Right lobe of liver (tissue), 6 donors: ENCODE data around the gene ITPR1. TPM values are rescaled to one million over a fixed set of nuclear protein-coding genes. Genes with fewer than 3 reads are reported as not detected.

Source experiments
- ATAC-seq, 4 donors: fragments of 200-7000 bp; cut with Tn5 transposase; one replicate each; pipeline ENCODE4 v1.9.1; 2020; ENCODE audit warnings: mild to moderate bottlenecking in 4 of 4, moderate library complexity in 4 of 4
- DNase-seq, 3 donors: peaks; one replicate each; pipeline ENCODE4 v3.0.0-alpha.2; 2020
- H3K27ac ChIP-seq, 3 donors: fragments of 200-600 bp; one replicate each; pipeline ENCODE4 v1.8.0; 2022
- H3K27me3 ChIP-seq, 2 donors: fragments of 200-600 bp; one replicate each; pipeline ENCODE4 v1.8.0; 2022
- H3K36me3 ChIP-seq, 4 donors: fragments of 200-600 bp; sonication (generic) in 1 of 4; one replicate each; pipeline versions ENCODE4 v1.5.1 to v1.8.0; 2017 to 2022; ENCODE audit warnings: control low read depth in 1 of 4
- H3K4me1 ChIP-seq, 4 donors: fragments of 200-600 bp; sonication (generic) in 1 of 4; one replicate each; pipeline versions ENCODE4 v1.5.1 to v1.8.0; 2017 to 2022; ENCODE audit warnings: control low read depth in 1 of 4
- H3K4me3 ChIP-seq, 3 donors: fragments of 200-600 bp; one replicate each; pipeline ENCODE4 v1.8.0; 2022
- H3K9me3 ChIP-seq, 4 donors: fragments of 200-600 bp; sonication (generic) in 1 of 4; one replicate each; pipeline versions ENCODE4 v1.5.1 to v1.8.0; 2017 to 2022; ENCODE audit warnings: control low read depth in 1 of 4
- CTCF ChIP-seq, 4 donors: fragments of 200-600 bp in 3 of 4; fragments of 450-650 bp in 1 of 4; IDR thresholded peaks; one replicate each; pipeline versions ENCODE4 v1.5.1 to v1.8.0; 2016 to 2022; ENCODE audit warnings: antibody characterized with exemption in 4 of 4, mild to moderate bottlenecking in 2 of 4
- POLR2A ChIP-seq: fragments of 450-650 bp; IDR thresholded peaks from one replicate; pipeline ENCODE4 v1.6.1; 2017; ENCODE audit warnings: antibody characterized with exemption, mild to moderate bottlenecking
- WGBS: methylation state at CpG from one replicate; pipeline ENCODE4 v1.1.6; 2018; ENCODE audit warnings: low coverage, low lambda C conversion rate; ENCODE audit not compliant: insufficient coverage; ENCODE audit errors: missing lambda C conversion rate; 5-methylcytosine and 5-hydroxymethylcytosine counted together
- intact Hi-C, 2 donors: fragments of 100-400 bp; cut with DNase I; formaldehyde crosslinking; loops; one replicate each; pipeline versions ENCODE4 v1.11.2 to v1.14.1; 2022
- total RNA-seq, 6 experiments: library from RNA; depleted of rRNA in 2 of 6; stranded (reverse); fragments of >200 nt in 2 of 6; fragmentation: NEBNext Ultra II Directional in 3 of 6; extraction: Animal tissue kit (Norgen Biotek cat#: 25700) in 3 of 6; gene quantifications; one replicate each; pipeline versions ENCODE4 v1.1.0 to v1.2.4, GENCODE V29; 2016 to 2023
- donor health status: DM: no; HTN: yes; CAD: no.
- donor health status: DM: no; HTN: no; CAD: no.
- donor health status: DM: no; HTN: no; CAD: no.
- donor health status: DM: no; HTN: yes; CAD: no.
- donor health status: DM: no; HTN: yes; CAD: no.

The ITPR1 gene
- total RNA-seq, 6 experiments from 2014 or later = 6.5 to 16.2 (median 11.5) TPM

GRCh38 chr3:4776399-4776979 lies 283.3 kb downstream of the ITPR1 start:
- H3K9me3 ChIP-seq = no peaks in the 10 kb centered on the region
- intact Hi-C loops = no loop called here
- no peak overlapping the region for H3K4me3 ChIP-seq
- TF ChIP-seq POLR2A = no peak
- no peak for TF ChIP-seq CTCF (IDR thresholded peaks at IDR 0.05)
- no peaks in the 10 kb centered on the region for H3K36me3 ChIP-seq
- 86% methylated on average over 4 of the region's 4 CpGs for WGBS
- H3K4me1 ChIP-seq = peaks cover 0 to 12% (median 2%) of the 10 kb centered on the region in 4 donors
- DNase-seq (no peak), ATAC-seq (no peak)
- H3K27me3 ChIP-seq = no peaks in the 10 kb centered on the region
- H3K27ac ChIP-seq = no peak overlapping the region

GRCh38 chr3:4776980-4777581 lies 283.9 kb downstream of the ITPR1 start:
- no peaks in the 10 kb centered on the region for H3K36me3 ChIP-seq
- intact Hi-C loops = no loop called here
- DNase-seq (no peak), ATAC-seq (peak in 3 of 4 donors; percentile 53 to 55 (median 53))
- 27% methylated on average over 5 of the region's 5 CpGs for WGBS
- peaks cover 0 to 12% (median 2%) of the 10 kb centered on the region in 4 donors for H3K4me1 ChIP-seq
- H3K9me3 ChIP-seq = no peaks in the 10 kb centered on the region
- H3K27ac ChIP-seq = no peak overlapping the region
- TF ChIP-seq POLR2A (no peak), CTCF (IDR thresholded peaks at IDR 0.05) (no peak)
- H3K27me3 ChIP-seq = no peaks in the 10 kb centered on the region
- no peak overlapping the region for H3K4me3 ChIP-seq

- WGBS = 100% methylated on average over 2 of the region's 2 CpGs
These were observed 285.0 kb downstream of the ITPR1 start for GRCh38 chr3:4778119-4778518.

GRCh38 chr3:4778740-4779139 lies 285.6 kb downstream of the ITPR1 start:
- Histone ChIP-seq H3K36me3 (no peaks in the 10 kb centered on the region), H3K4me1 (peaks cover 0 to 12% (median 2%) of the 10 kb centered on the region in 4 donors), H3K9me3 (no peaks in the 10 kb centered on the region), H3K27ac (no peak overlapping the region), H3K4me3 (no peak overlapping the region), H3K27me3 (no peaks in the 10 kb centered on the region)
- no peak for ATAC-seq
- DNase-seq = no peak
- intact Hi-C loops = no loop called here
- WGBS = 100% methylated on average over 1 of the region's 1 CpG
- no peak for TF ChIP-seq POLR2A
- no peak for TF ChIP-seq CTCF (IDR thresholded peaks at IDR 0.05)

More at GRCh38 chr3:4778119-4778518, 285.0 kb downstream of the ITPR1 start:
- ATAC-seq (no peak), DNase-seq (no peak)
- intact Hi-C loops = no loop called here
- no peak for TF ChIP-seq CTCF (IDR thresholded peaks at IDR 0.05)
- no peak for TF ChIP-seq POLR2A
- H3K27me3 ChIP-seq = no peaks in the 10 kb centered on the region
- H3K27ac ChIP-seq = no peak overlapping the region
- no peaks in the 10 kb centered on the region for H3K9me3 ChIP-seq
- peaks cover 0 to 12% (median 2%) of the 10 kb centered on the region in 4 donors for H3K4me1 ChIP-seq
- no peaks in the 10 kb centered on the region for H3K36me3 ChIP-seq
- H3K4me3 ChIP-seq = no peak overlapping the region
